GM10266 (cell line): Measurements from ENCODE around the gene ZNF345.

ENCODE experiments used
- DNase-seq: peaks from one replicate; pipeline ENCODE4 v3.0.0; 2012; ENCODE audit errors: extremely low spot score
- CTCF ChIP-seq: IDR thresholded peaks from 2 replicates; pipeline ENCODE4 v1.5.1; 2012; ENCODE audit warnings: mild to moderate bottlenecking, low read depth; ENCODE audit not compliant: control insufficient read depth, insufficient read depth; ENCODE audit errors: missing control alignments

The ZNF345 gene

DNA sequence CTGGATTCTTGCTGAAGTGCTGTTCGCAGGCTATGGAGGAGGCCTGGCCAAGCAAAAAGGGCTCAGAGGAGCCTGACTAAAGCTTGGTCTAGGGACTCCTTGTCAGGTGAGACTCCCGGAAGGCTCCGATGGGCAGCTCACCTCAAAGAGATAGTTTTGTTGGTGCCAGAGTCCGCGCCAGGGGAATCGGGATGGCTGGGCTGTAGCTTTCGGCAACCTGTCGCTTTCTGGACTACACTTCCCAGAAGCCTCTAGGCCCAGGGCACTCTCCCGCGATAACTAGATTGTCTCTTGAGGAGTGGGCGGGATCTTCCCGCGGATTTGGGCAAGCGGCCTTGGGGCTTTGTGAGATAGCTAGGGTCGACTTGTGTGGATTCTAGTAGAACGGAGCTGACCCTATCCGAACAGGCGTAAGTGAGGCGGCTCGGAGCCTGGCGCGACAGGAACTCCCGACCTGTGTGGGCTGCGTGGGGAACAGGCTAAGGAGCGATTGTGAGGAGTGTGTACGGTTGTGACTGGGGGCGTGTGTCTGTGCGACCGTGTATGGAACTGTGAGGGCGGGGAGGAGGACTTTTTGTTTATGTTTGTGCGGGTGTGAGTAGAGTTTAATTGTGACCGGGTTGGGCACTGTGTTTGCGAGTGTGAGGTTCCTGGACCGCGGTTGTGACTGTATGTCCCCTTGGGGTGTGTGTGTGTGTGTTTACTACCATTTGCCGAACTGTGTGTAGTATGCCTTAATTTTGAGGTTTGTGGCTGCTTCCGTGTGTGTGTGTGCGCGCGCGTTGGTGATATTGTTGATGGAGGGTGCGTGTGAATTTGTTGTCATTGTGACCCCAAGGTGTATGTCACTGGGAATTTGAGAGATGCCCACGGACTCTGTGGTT is at the start of gene ZNF345:
ZNF345 (plus strand) TSS at position 318 of the 884 bp plus-strand sequence. CDS start 25,955 bp downstream, outside the sequence.
- no peak for TF ChIP-seq CTCF
- DNase-seq = peak; percentile 82

DNA sequence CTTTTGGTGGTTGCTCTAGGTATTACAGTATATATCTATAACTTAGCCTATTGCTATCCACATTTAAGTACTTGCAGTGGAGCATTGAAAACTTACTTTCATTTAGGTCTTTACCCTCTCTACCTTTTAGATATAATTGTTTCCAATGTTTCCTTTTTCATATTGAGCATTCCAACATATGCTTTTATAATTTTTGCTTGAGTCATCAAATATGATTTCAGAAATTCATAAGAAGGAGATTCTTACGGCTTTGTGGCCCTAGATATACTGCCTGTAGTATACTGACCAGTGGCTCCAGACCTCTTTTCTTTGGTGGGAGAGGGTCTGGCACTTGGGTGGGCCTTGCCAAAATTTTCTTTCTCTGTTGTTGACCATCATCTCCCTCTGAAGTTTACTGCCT is 45.3 kb upstream of the ZNF345 start:
- no peak for DNase-seq
- no peak for TF ChIP-seq CTCF

- no peak for DNase-seq
- no peak for TF ChIP-seq CTCF
Observed at GRCh38 chr19:36807029-36807428, 43.6 kb upstream of the ZNF345 start.

- no peak for DNase-seq
- no peak for TF ChIP-seq CTCF
Observed at GRCh38 chr19:36819130-36819630, 31.5 kb upstream of the ZNF345 start.

DNA sequence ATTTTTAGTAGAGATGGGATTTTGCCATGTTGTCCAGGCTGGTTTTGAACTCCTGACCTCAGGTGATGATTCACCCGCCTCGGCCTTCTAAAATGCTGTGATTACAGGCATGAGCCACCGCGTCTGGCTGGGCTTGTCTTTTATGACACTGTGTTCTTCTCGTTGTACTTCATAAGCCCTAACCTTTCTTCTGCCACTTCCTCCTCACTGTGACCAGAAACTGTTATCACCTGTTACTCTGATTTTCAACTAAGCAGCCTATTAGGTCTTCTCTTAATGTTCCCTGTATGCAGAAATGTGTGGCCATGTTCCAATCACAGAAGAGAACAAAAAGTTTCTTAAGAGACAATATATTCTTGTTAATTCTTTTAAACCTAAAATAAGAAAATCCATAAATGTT is 28.9 kb upstream of the ZNF345 start:
- no peak for DNase-seq
- TF ChIP-seq CTCF = no peak

DNA sequence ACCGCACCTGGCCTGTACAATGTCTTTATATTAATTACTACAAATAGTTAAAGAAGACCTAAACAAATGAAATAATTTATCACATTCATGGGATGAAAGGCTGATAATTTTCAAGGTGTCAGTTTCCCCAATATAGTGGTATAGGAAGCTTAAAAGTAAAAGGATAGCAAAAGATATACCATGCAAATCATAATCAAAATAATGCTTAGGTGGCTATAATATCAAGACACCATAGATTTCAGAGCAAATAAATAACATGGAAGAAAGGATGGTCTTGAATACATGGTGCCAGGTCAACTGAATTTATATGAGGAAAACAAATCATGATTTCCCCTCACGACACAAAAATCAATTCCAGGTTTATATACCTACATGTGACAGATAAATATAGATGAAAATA is 17.2 kb upstream of the ZNF345 start:
- no peak for DNase-seq
- no peak for TF ChIP-seq CTCF
